WI38 (cell line): ENCODE measurements around the gene AHSG.
A peak's percentile ranks its signal among the peaks of the same experiment; 100 is the strongest.

Experiments used
- H3K4me3 ChIP-seq: 2 replicates; pipeline ENCODE4 v1.5.1; 2011; ENCODE audit warnings: low read depth, mild to moderate bottlenecking, control low read depth, low read length
- CTCF ChIP-seq: IDR thresholded peaks from 2 replicates; pipeline ENCODE4 v1.5.1; 2012; ENCODE audit warnings: low read depth, mild to moderate bottlenecking, control low read depth, low read length

AHSG gene

GRCh38 chr3:186613637-186614265 is 891 bp downstream of the AHSG start:
- no peak overlapping the region for H3K4me3 ChIP-seq
- no peak for TF ChIP-seq CTCF

- no peak for TF ChIP-seq CTCF
- no peak overlapping the region for H3K4me3 ChIP-seq
These were observed 1.4 kb downstream of the AHSG start for GRCh38 chr3:186614266-186614596.

GRCh38 chr3:186614597-186615483 is 2.0 kb downstream of the AHSG start:
- peak; percentile 97 for TF ChIP-seq CTCF
- H3K4me3 ChIP-seq, result no peak overlapping the region

GRCh38 chr3:186616299-186616617 is 3.4 kb downstream of the AHSG start:
- no peak for TF ChIP-seq CTCF

GRCh38 chr3:186617036-186617946 is 4.4 kb downstream of the AHSG start:
- peak; percentile 70 for TF ChIP-seq CTCF
- no peak overlapping the region for H3K4me3 ChIP-seq

More at GRCh38 chr3:186616299-186616617, 3.4 kb downstream of the AHSG start:
- no peak overlapping the region for H3K4me3 ChIP-seq

GRCh38 chr3:186618318-186618938 is 5.6 kb downstream of the AHSG start:
- TF ChIP-seq CTCF, result no peak
- H3K4me3 ChIP-seq, result no peak overlapping the region
